SH-SY5Y (cell line): ENCODE results near the gene ADAMTSL5.

Experiments used
- GATA2 ChIP-seq: IDR thresholded peaks from 2 replicates; pipeline ENCODE4 v1.6.1; 2011; ENCODE audit warnings: mild to moderate bottlenecking, low read depth, low read length
- GATA3 ChIP-seq: IDR thresholded peaks from 2 replicates; pipeline ENCODE4 v1.6.1; 2011; ENCODE audit warnings: low read depth, mild to moderate bottlenecking, low read length, moderate library complexity

ADAMTSL5 gene

GRCh38 chr19:1465191-1466016 is 47.4 kb downstream of the ADAMTSL5 start:
- TF ChIP-seq GATA2 (no peak), GATA3 (no peak)

- TF ChIP-seq GATA3 (no peak), GATA2 (no peak)
These were observed 51.0 kb downstream of the ADAMTSL5 start for GRCh38 chr19:1461862-1462261.

DNA sequence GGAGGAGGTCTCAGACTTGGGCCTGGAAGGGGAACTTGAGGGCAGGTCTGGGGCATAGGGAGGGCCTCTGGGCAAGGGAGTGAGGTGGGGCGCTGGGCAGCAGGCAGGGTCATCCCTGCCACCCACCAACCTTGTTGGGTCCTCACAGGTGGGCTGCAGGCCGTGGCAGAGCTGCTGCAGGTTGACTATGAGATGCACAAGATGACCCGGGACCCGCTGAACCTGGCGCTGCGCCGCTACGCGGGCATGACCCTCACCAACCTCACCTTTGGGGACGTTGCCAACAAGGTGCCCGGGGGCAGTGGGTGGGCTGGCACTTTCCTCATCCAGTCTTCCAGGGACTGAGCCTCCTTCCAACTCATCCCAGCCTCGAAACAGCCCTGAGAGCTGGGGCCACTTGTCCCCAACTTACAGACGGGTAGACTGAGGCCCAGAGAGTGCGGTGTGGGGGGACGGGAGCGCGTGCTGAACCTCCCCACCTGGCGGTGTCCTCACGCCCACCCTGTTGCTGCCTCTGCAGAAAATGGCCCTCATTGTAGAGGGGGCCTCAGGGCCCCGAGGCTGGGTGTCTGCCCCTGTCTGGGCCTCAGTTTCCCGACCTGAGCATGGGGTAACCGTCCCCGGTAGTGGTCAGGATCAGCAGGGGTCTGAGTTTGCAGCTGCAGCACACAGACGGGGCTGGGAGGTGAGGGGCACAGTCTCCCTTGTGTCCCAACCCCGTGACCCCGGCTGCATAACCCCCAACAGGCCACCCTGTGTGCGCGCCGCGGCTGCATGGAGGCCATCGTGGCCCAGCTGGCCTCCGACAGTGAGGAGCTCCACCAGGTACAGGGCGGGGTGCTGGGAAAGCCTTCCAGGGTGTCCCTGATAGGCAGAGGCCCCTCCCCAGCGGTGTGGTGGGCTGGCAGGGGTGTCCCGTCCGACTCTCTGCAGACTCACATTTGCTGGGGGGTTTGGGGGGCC is 52.5 kb downstream of the ADAMTSL5 start:
- TF ChIP-seq GATA3 (no peak), GATA2 (no peak)

GRCh38 chr19:1459479-1459878 is 53.3 kb downstream of the ADAMTSL5 start:
- TF ChIP-seq GATA2: no peak
- TF ChIP-seq GATA3: no peak

GRCh38 chr19:1457892-1458291 is 54.9 kb downstream of the ADAMTSL5 start:
- no peak for TF ChIP-seq GATA3
- TF ChIP-seq GATA2: no peak

DNA sequence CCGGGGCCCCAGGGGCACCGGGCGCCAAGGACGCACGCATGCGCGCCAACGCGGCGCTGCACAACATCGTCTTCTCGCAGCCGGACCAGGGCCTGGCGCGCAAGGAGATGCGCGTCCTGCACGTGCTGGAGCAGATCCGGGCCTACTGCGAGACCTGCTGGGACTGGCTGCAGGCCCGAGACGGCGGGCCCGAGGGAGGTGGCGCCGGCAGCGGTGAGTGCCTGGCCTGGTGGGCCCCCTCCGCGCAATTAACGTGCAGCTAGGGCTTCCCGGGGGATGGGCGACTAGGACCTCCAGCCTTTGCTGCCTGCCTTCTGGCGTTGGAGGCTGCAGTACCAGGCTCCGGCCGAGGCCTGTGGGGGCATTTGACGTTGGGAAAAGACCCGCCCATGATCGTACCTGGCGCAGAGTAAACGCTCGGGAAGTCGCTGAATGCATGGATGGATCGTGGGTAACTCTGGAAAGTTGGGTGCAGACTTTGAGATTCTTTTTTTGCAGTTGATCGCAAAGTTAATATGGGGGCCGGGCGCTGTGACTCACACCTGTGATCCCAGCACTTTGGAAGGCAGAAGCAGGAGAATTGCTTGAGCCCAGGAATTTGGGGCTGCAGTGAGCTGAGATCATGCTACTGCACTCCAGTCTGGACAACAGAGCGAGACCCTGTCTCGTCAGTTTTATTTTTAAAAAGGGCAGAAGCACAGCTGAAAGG is 55.6 kb downstream of the ADAMTSL5 start:
- no peak for TF ChIP-seq GATA2
- no peak for TF ChIP-seq GATA3

DNA sequence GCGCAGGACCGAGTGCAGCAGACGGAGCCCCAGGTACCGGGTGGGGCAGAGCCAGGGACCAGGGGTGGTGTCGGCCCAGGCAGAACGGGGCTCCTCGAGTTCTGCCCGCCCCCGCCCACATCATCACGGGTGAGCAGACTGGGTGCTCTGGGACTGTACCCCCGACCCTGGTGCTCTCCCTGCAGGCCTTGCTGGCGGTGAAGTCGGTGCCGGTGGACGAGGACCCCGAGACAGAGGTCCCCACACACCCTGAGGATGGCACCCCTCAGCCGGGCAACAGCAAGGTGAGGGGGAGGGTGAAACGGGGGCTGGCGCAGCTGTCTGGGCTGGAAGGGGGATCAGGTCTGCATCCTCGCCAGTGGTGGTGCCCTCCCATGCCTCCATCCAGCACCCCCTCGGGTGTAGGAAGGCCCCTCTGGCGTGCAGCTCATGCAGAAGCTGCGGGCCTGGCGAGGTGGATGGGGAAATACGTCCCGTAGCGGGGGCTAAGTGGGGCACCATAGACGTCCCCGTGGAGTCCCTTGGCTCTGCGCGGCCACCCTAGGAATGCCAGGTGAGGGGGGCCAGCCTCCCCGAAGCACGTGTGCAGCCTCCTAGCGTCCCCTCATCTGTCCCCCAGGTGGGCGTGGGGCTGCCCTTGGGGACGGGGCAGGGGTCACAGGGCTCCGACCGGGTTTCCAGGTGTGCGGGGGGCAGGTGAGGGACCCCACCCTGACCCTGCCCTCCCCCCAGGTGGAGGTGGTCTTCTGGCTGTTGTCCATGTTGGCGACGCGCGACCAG is 56.5 kb downstream of the ADAMTSL5 start:
- TF ChIP-seq GATA2 (no peak), GATA3 (no peak)

- no peak for TF ChIP-seq GATA3
- no peak for TF ChIP-seq GATA2
These were observed 57.3 kb downstream of the ADAMTSL5 start for GRCh38 chr19:1455336-1456120.
